ENCODE data around the gene GABARAP. TPM values are rescaled to one million over a fixed set of nuclear protein-coding genes. Genes with fewer than 3 reads are reported as not detected.

The GABARAP gene
- total and polyA plus RNA-seq, 10 of the 15 experiments (the other 5 are each of a cell fraction or from before 2014, with no cell fraction given), result 134 to 613 (median 285) TPM

- TF ChIP-seq SIX5 (IDR thresholded peaks at IDR 0.05; ENCODE audit: low read depth, low read length, severe bottlenecking) (peak; percentile 48), ZSCAN29 (IDR thresholded peaks at IDR 0.05) (no peak), ZBED1 (IDR thresholded peaks at IDR 0.05; ENCODE audit: borderline replicate concordance) (peak; percentile 94; the same call in 1 of the 2 replicates), CEBPB (IDR thresholded peaks at IDR 0.05; ENCODE audit: borderline replicate concordance in 1 of 2, low read depth in 2 of 2, low read length in 2 of 2) (no peak), RFX5 (IDR thresholded peaks at IDR 0.05; ENCODE audit: low read depth, low read length) (no peak), NR2F1 (conservative IDR thresholded peaks at IDR 0.05) (peak; percentile 64), IRF5 (IDR thresholded peaks at IDR 0.05; ENCODE audit: borderline replicate concordance) (no peak), SMAD1 (IDR thresholded peaks at IDR 0.05; ENCODE audit: low read depth, partially characterized antibody) (peak; percentile 28), SMAD5 (IDR thresholded peaks at IDR 0.05; ENCODE audit: low read depth) (no peak; the same call in 1 of the 2 replicates), CBFB (IDR thresholded peaks at IDR 0.05; ENCODE audit: low read depth) (peak; percentile 44; the same call in 1 of the 2 replicates), MTA3 (IDR thresholded peaks at IDR 0.05; ENCODE audit: borderline replicate concordance, low read length) (peak; percentile 89; the same call in 1 of the 2 replicates)
These were observed 7.9 kb downstream of the GABARAP start, which contains the start of gene DVL2 (continued) for GRCh38 chr17:7234083-7234951.

Measured in GM12878 (cell line).